Inferior parietal cortex (tissue), 1 donor: Measurements from ENCODE around the gene CHST15.

ENCODE experiments used
- DNase-seq: peaks from one replicate; pipeline ENCODE4 v3.0.0-alpha.2; 2016; ENCODE audit errors: extremely low spot score

The CHST15 gene

GRCh38 chr10:124011464-124011863 lies 81.9 kb downstream of the CHST15 start:
- no peak for DNase-seq

GRCh38 chr10:124010563-124011131 lies 82.8 kb downstream of the CHST15 start:
- no peak for DNase-seq

GRCh38 chr10:124010024-124010423 lies 83.4 kb downstream of the CHST15 start:
- no peak for DNase-seq

GRCh38 chr10:124009231-124010015 lies 84.0 kb downstream of the CHST15 start:
- DNase-seq, result no peak

- no peak for DNase-seq
These were observed 84.7 kb downstream of the CHST15 start for GRCh38 chr10:124008681-124009080.

GRCh38 chr10:124008187-124008586 lies 85.2 kb downstream of the CHST15 start:
- no peak for DNase-seq

- no peak for DNase-seq
These were observed 85.6 kb downstream of the CHST15 start for GRCh38 chr10:124007773-124008145.

- DNase-seq, result no peak
These were observed 86.2 kb downstream of the CHST15 start for GRCh38 chr10:124007102-124007772.

GRCh38 chr10:124006526-124006925 lies 86.9 kb downstream of the CHST15 start:
- DNase-seq, result no peak

- DNase-seq, result no peak
These were observed 87.4 kb downstream of the CHST15 start for GRCh38 chr10:124005991-124006392.

- DNase-seq, result no peak
These were observed 88.3 kb downstream of the CHST15 start for GRCh38 chr10:124005091-124005490.

- DNase-seq, result no peak
These were observed 88.8 kb downstream of the CHST15 start for GRCh38 chr10:124004663-124005004.

GRCh38 chr10:124003871-124004662 lies 89.3 kb downstream of the CHST15 start:
- no peak for DNase-seq

GRCh38 chr10:124003481-124003870 lies 89.9 kb downstream of the CHST15 start:
- no peak for DNase-seq

GRCh38 chr10:124003070-124003419 lies 90.4 kb downstream of the CHST15 start:
- DNase-seq, result no peak

- no peak for DNase-seq
These were observed 90.9 kb downstream of the CHST15 start for GRCh38 chr10:124002391-124003069.

- DNase-seq, result no peak
These were observed 91.8 kb downstream of the CHST15 start for GRCh38 chr10:124001391-124002148.

GRCh38 chr10:124000792-124001201 lies 92.6 kb downstream of the CHST15 start:
- DNase-seq, result no peak

- no peak for DNase-seq
These were observed 93.3 kb downstream of the CHST15 start for GRCh38 chr10:123999956-124000615.

- DNase-seq, result no peak
These were observed 94.1 kb downstream of the CHST15 start for GRCh38 chr10:123999261-123999660.
